Ishikawa (cell line): ENCODE results near the gene SPOP.

Source experiments
- FOXM1 ChIP-seq: IDR thresholded peaks from 2 replicates; pipeline ENCODE4 v1.6.1; 2012; ENCODE audit warnings: low read depth, borderline replicate concordance
- RAD21 ChIP-seq: IDR thresholded peaks from 2 replicates; pipeline ENCODE4 v1.6.1; 2012; ENCODE audit warnings: low read depth
- TAF1 ChIP-seq: IDR thresholded peaks from 2 replicates; pipeline ENCODE4 v1.6.1; 2012; ENCODE audit warnings: low read depth, mild to moderate bottlenecking

GRCh38 chr17:49725452-49726130 is 47.7 kb upstream of the SPOP start:
- TF ChIP-seq RAD21, result no peak
- no peak for TF ChIP-seq FOXM1
- TF ChIP-seq TAF1, result no peak
